HAP-1 (cell line): ENCODE results near the gene SERHL2.
"Not testable (repeated sequence)": the region's sequence is repeated elsewhere in the genome, so short reads cannot be mapped to it uniquely, and the experiment has no call there.

Experiments
- DNase-seq, 2 experiments: peaks; one replicate each; pipeline ENCODE4 v3.0.0-alpha.2; 2016 to 2020; ENCODE audit warnings: low spot score in 2 of 2
- H3K27me3 ChIP-seq: fragments of 250-450 bp; sonication (Bioruptor Pico); 2 replicates; pipeline ENCODE4 v1.5.1; 2020; ENCODE audit warnings: low read depth, mild to moderate bottlenecking, moderate library complexity
- H3K36me3 ChIP-seq: fragments of 250-450 bp; sonication (Bioruptor Pico); replicated peaks from 2 replicates; pipeline ENCODE4 v1.5.1; 2020; ENCODE audit warnings: mild to moderate bottlenecking
- H3K4me1 ChIP-seq: fragments of 250-450 bp; sonication (Bioruptor Pico); 2 replicates; pipeline ENCODE4 v1.5.1; 2020; ENCODE audit warnings: mild to moderate bottlenecking
- H3K4me3 ChIP-seq: fragments of 250-450 bp; sonication (Bioruptor Pico); 2 replicates; pipeline ENCODE4 v1.5.1; 2020; ENCODE audit warnings: mild to moderate bottlenecking, moderate library complexity
- H3K9me3 ChIP-seq: fragments of 250-450 bp; sonication (Bioruptor Pico); 2 replicates; pipeline ENCODE4 v1.5.1; 2020; ENCODE audit warnings: mild to moderate bottlenecking, moderate library complexity
- in situ Hi-C: fragments of 300-500 bp; cut with MboI; formaldehyde crosslinking; loops from 3 replicates; pipeline ENCODE4 v1.14.3; 2020; ENCODE audit warnings: low sequenced_read_pairs, inconsistent platforms, mixed read lengths

The SERHL2 gene

GRCh38 chr22:42521228-42521546 lies 32.6 kb upstream of the SERHL2 start:
- H3K4me3 ChIP-seq, result no peak overlapping the region
- peaks cover 13% of the 10 kb centered on the region; the same call in 1 of the 2 replicates for H3K36me3 ChIP-seq
- H3K9me3 ChIP-seq, result no peaks in the 10 kb centered on the region
- H3K27me3 ChIP-seq, result no peaks in the 10 kb centered on the region
- H3K4me1 ChIP-seq, result peaks cover 5% of the 10 kb centered on the region
- in situ Hi-C loops, result no loop called here
- DNase-seq, result no peak

- no peaks in the 10 kb centered on the region for H3K27me3 ChIP-seq
- in situ Hi-C loops, result no loop called here
- peaks cover 5% of the 10 kb centered on the region for H3K4me1 ChIP-seq
- H3K36me3 ChIP-seq, result peaks cover 3% of the 10 kb centered on the region; the same call in 1 of the 2 replicates
- no peak overlapping the region for H3K4me3 ChIP-seq
- DNase-seq, result no peak
- no peaks in the 10 kb centered on the region for H3K9me3 ChIP-seq
Measured at GRCh38 chr22:42522546-42522945, 31.2 kb upstream of the SERHL2 start.

GRCh38 chr22:42528591-42529307 lies 25.0 kb upstream of the SERHL2 start:
- Histone ChIP-seq H3K27me3 (no peaks in the 10 kb centered on the region), H3K4me3 (no peak overlapping the region), H3K4me1 (no peaks in the 10 kb centered on the region), H3K9me3 (no peaks in the 10 kb centered on the region), H3K36me3 (no peaks in the 10 kb centered on the region)
- in situ Hi-C loops, result no loop called here
- DNase-seq, result no peak

GRCh38 chr22:42529435-42529834 lies 24.3 kb upstream of the SERHL2 start:
- H3K4me1 ChIP-seq, result not testable (repeated sequence)

GRCh38 chr22:42531401-42532084 lies 22.2 kb upstream of the SERHL2 start:
- H3K9me3 ChIP-seq, in situ Hi-C loops, H3K4me1 ChIP-seq, DNase-seq, H3K4me3 ChIP-seq, H3K27me3 ChIP-seq, H3K36me3 ChIP-seq: not testable (repeated sequence)

More at GRCh38 chr22:42529435-42529834, 24.3 kb upstream of the SERHL2 start:
- H3K9me3 ChIP-seq, in situ Hi-C loops, H3K36me3 ChIP-seq, DNase-seq, H3K27me3 ChIP-seq, H3K4me3 ChIP-seq: not testable (repeated sequence)

- Histone ChIP-seq H3K36me3 (no peaks in the 10 kb centered on the region), H3K4me3 (no peak overlapping the region), H3K9me3 (no peaks in the 10 kb centered on the region), H3K4me1 (no peaks in the 10 kb centered on the region), H3K27me3 (no peaks in the 10 kb centered on the region)
- DNase-seq, result no peak
- in situ Hi-C loops, result no loop called here
Measured at GRCh38 chr22:42533638-42533977, 20.1 kb upstream of the SERHL2 start.

- H3K4me3 ChIP-seq, DNase-seq, H3K27me3 ChIP-seq, H3K4me1 ChIP-seq, H3K36me3 ChIP-seq, H3K9me3 ChIP-seq, in situ Hi-C loops: not testable (repeated sequence)
Measured at GRCh38 chr22:42535082-42535731, 18.5 kb upstream of the SERHL2 start.

- Histone ChIP-seq H3K4me3 (no peak overlapping the region), H3K36me3 (no peaks in the 10 kb centered on the region), H3K9me3 (no peaks in the 10 kb centered on the region), H3K27me3 (no peaks in the 10 kb centered on the region), H3K4me1 (no peaks in the 10 kb centered on the region)
- in situ Hi-C loops, result no loop called here
- no peak for DNase-seq
Measured at GRCh38 chr22:42536166-42536565, 17.6 kb upstream of the SERHL2 start.

GRCh38 chr22:42536634-42537033 lies 17.1 kb upstream of the SERHL2 start:
- H3K4me3 ChIP-seq, H3K27me3 ChIP-seq, H3K9me3 ChIP-seq, H3K4me1 ChIP-seq, DNase-seq, in situ Hi-C loops, H3K36me3 ChIP-seq: not testable (repeated sequence)

- H3K4me3 ChIP-seq, H3K36me3 ChIP-seq, H3K4me1 ChIP-seq, in situ Hi-C loops, H3K27me3 ChIP-seq, DNase-seq, H3K9me3 ChIP-seq: not testable (repeated sequence)
Measured at GRCh38 chr22:42537199-42537831, 16.4 kb upstream of the SERHL2 start.

- not testable (repeated sequence) for DNase-seq, H3K27me3 ChIP-seq
Measured at GRCh38 chr22:42539236-42539771, 14.5 kb upstream of the SERHL2 start.

GRCh38 chr22:42544686-42545085 lies 9.1 kb upstream of the SERHL2 start:
- Histone ChIP-seq H3K27me3 (no peaks in the 10 kb centered on the region), H3K9me3 (no peaks in the 10 kb centered on the region), H3K36me3 (no peaks in the 10 kb centered on the region), H3K4me3 (no peak overlapping the region), H3K4me1 (peaks cover 15% of the 10 kb centered on the region)
- DNase-seq, result no peak
- in situ Hi-C loops, result no loop called here

More at GRCh38 chr22:42539236-42539771, 14.5 kb upstream of the SERHL2 start:
- H3K4me1 ChIP-seq, H3K9me3 ChIP-seq, in situ Hi-C loops, H3K36me3 ChIP-seq, H3K4me3 ChIP-seq: not testable (repeated sequence)

GRCh38 chr22:42547562-42547961 lies 6.2 kb upstream of the SERHL2 start:
- Histone ChIP-seq H3K4me1 (peaks cover 15% of the 10 kb centered on the region), H3K4me3 (no peak overlapping the region), H3K36me3 (no peaks in the 10 kb centered on the region), H3K9me3 (peaks cover 6% of the 10 kb centered on the region), H3K27me3 (no peaks in the 10 kb centered on the region)
- DNase-seq, result no peak
- in situ Hi-C loops, result no loop called here

GRCh38 chr22:42548126-42548525 lies 5.6 kb upstream of the SERHL2 start:
- in situ Hi-C loops, H3K9me3 ChIP-seq, H3K36me3 ChIP-seq, H3K27me3 ChIP-seq, DNase-seq, H3K4me3 ChIP-seq: not testable (repeated sequence)
- peaks cover 15% of the 10 kb centered on the region for H3K4me1 ChIP-seq
